ENCODE measurements around the gene CLK1.
A peak's percentile ranks its signal among the peaks of the same experiment; 100 is the strongest.
"Not testable (repeated sequence)": the region's sequence is repeated elsewhere in the genome, so short reads cannot be mapped to it uniquely, and the experiment has no call there.

CLK1 gene

DNA sequence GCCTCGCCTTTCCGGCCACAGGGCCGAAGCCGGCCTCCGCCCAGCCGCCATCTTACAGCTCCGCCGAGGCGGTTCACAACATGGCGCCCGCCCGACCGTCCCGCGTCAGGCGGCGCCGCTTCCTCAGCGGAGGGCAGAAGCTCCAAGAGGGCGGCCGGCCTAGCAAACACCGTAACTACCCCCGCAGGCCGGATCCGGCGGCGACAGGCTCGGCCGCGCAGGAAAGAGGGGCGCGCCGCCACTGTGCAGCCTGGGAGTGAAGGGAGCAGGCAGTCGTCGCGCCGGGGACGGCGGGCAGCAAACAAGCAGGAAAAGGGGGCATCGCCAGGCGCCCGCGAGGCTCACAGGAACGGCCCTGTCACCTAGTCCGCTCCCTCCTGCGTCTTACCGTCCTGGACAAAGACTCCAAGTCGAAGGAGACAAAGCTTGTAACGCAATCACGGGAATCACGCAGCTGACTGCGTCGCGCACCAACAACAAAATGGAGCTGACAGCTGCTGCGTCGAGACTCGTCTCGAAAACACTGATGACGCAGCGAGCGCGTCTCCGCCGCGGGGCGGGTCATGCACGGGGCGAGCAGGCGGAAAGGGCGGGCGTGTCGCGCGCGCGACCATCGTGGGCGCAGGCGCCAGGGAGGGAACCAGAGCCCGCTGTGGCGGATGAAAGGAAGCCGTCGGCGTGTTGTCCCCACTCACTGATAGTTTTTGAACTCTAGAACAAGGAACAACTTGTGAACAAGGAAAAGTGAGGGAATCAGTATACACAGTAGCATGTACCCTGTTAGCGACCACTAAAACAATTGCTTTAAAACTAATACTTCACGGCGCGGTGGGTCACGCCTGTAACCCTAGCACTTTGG, at the start of gene CLK1:
CLK1 (minus strand) TSS at position 483 of the 859 bp plus-strand sequence. CDS start 2,796 bp downstream, outside the sequence.
- DNase-seq (ENCODE audit: low spot score) = peak; percentile 93

- DNase-seq (ENCODE audit: low spot score) = no peak
Measured at GRCh38 chr2:200913654-200914053, 49.2 kb upstream of the CLK1 start.

DNA sequence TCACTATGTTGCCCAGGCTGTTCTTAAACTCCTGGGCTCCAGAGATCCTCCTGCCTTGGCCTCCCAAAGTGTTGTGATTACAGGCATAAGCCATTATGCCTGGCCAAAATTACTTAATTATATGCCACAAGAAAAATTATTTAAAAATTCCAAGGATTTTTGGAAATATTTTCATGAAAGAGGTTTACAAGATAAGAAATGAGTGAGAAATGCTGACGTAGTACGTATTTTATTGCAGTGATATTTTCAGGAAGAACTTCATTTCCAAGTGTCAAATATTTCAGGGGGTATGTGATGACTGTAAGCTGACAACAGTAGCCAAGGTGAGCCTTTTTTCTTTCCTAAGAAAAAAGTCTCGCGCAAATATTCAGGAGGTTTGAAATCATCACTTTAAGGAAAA, 45.5 kb upstream of the CLK1 start:
- DNase-seq (ENCODE audit: low spot score) = no peak

GRCh38 chr2:200905618-200906296, 41.3 kb upstream of the CLK1 start:
- DNase-seq (ENCODE audit: low spot score) = peak; percentile 40

DNA sequence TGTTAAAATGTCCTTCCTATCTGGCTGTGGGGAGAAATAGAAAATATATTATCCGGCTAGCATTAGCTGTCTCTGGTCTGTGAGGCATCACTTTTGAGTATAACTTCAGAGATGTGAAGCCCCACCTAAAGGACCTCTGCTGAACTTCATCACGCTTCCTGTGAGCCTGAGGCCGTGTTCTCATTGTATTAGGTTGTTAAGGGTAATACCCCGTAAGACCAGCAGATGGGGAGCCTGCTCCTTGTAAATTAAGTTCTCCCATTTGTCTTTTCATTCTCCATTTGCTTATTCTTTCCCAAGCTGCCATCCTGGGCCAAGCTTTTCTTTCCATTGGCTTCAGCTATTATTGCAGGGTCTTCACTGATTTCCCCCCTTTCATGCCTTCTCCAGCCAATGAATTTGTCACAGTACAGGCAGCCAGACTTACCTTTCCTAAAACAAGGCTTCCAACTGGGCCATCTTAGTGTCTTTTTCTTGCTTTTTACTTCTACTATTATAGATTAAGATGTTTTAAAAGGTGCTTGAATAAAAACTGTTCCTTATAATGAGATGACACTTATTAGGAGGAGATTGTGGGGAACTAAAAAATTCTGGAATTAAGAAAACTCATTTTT, 37.1 kb upstream of the CLK1 start:
- DNase-seq (ENCODE audit: low spot score) = peak; percentile 89

DNA sequence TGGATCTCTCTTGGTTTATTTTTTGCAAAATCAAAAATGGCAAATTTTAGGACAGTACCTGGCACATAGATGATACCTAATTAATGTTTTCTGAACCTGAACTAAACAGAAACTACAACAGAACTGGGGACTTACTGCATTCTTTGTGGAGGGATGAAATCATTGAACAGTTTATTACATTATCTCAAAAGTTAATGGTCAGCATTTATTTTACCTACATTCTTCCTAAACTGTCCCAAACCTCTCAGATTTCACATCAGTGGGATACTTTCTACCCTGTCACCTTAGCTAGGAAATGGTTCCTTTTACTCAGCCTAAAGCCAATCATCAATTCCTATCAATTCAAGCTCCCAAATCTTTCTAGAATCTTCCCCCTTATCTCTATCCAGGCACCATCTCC, 35.0 kb upstream of the CLK1 start:
- DNase-seq (ENCODE audit: low spot score) = no peak

DNA sequence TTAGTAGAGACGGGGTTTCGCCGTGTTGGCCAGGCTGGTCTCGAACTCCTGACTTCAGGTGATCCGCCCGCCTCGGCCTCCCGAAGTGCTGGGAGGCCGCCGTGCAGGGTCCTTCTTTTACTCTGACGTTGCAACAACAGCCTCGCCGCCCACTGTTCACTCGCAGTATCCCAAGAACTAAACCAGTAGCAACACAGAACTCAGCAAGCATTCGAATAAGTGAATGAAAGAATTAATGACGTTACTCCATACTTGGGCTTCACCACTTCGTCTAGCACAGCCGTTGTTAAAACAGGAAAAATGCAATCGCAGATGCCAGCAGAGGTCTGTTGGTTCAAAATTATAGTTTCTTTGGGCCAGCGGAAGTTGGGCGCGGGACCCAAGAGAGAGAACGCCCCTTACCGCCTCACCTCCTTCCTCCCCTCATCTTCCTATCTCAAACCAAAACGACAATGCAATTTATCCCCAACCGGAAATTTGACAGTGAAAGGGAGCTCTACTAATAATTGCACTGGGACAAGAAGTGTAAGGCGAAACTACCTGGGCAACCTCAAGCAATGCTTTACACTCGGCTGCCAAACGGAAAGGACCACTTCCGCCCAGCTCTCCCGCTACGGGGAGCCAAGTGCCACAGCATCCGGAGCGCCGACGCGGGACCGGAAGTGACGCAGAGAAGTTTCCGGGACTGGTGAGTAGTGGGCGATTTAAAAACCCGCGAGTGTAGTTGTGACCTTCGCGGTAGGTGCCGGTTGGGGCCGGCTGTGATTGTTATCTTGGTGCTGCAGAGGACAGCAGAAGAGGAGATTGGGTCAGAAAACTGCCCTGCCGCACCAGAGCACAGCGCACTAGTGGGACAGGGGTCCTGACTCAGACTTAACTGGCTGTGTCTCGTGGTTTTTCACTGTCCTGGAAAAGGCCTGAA, 24.5 kb upstream of the CLK1 start, which contains the start of the genes NIF3L1 and PPIL3:
NIF3L1 (plus strand) TSS at position 668 of the 922 bp plus-strand sequence. CDS start 2,573 bp downstream, outside the sequence.
PPIL3 (minus strand) TSS at position 374 of the 922 bp plus-strand sequence. CDS start 1,462 bp downstream, outside the sequence.
- DNase-seq (ENCODE audit: low spot score) = peak; percentile 90

DNA sequence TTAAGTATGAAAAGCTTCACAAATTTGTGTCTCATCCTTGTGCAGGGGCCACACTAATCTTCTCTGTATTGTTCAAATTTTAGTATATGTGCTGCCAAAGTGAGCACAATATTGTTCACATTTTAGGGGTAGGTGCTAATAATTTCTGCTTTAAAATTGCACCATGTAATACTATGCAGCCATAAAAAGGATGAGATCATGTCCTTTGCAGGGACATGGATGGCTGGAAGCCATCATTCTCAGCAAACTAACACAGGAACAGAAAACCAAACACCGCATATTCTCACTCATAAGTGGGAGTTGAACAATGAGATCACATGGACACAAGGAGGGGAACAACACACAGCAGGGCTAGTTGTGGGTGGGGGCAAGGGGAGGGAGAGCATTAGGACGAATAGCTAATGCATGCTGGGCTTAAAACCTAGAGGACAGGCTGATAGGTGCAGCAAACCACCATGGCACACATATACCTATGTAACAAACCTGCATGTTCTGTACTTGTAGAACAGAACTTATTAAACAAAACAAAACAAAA, 17.3 kb upstream of the CLK1 start:
- not testable (repeated sequence) for DNase-seq (ENCODE audit: low spot score)

GRCh38 chr2:200878289-200878880, 13.9 kb upstream of the CLK1 start:
- DNase-seq (ENCODE audit: low spot score) = no peak

- DNase-seq (ENCODE audit: low spot score) = no peak
Measured at GRCh38 chr2:200877443-200877842, 13.0 kb upstream of the CLK1 start.

DNA sequence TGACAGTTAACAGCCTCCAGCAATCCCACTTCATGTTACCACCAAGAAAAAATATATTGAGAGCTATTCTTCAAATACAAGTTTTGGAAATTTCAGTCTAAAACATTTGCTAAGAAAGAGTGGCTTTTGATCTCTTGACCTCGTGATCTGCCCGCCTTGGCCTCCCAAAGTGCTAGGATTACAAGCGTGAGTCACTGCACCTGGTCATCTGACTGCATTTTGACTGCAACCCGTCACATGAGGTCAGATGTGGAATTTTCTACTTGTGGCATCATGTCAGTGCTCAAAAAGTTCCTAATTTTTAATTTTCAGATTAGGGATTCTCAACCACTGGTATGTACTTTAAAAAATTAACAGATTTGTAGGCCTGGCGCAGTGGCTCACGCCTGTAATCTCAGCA, 9.1 kb upstream of the CLK1 start:
- no peak for DNase-seq (ENCODE audit: low spot score)

- DNase-seq (ENCODE audit: low spot score) = no peak
Measured at GRCh38 chr2:200871151-200871550, 6.7 kb upstream of the CLK1 start.

GRCh38 chr2:200869014-200869413, 4.6 kb upstream of the CLK1 start:
- DNase-seq (ENCODE audit: low spot score) = no peak

DNA sequence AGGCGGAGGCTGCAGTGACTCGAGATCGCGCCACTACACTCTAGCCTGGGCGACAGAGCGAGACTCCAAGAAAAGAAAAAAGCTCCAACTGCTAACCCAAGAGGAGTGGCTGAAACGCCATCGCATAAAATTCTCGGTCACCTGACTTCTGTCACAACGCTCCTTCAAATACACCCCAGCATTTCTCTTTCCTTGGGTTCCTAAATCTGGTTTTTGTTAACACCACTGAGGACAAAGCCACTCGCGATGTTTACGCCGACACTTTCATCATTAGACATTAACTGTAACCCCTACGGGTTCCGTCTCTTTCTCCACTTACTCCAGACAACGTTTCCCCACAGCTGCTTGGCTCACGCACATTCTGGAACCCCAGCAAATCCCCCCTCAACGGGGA, 679 bp downstream of the CLK1 start:
- no peak for DNase-seq (ENCODE audit: low spot score)

DNA sequence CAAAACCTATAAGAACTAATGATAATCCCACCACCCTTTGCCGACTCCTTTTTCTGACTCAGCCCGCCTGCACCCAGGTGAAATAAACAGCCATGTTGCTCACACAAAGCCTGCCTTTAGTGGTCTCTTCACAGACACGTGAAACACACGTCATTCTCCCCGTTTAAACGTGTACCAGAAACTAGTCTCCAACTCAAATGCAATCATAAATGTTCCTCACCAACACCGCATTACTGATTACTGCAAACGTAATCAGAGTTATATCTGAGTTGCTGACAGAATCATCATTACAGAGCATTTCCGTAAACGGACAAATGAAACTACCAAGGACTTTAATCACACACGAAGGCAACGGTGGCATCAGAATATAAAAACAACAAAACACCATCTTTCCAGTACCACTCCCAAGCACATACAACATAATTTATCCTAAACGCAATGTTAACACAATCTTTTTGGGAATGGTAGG, 1.9 kb downstream of the CLK1 start:
- DNase-seq (ENCODE audit: low spot score) = no peak

DNA sequence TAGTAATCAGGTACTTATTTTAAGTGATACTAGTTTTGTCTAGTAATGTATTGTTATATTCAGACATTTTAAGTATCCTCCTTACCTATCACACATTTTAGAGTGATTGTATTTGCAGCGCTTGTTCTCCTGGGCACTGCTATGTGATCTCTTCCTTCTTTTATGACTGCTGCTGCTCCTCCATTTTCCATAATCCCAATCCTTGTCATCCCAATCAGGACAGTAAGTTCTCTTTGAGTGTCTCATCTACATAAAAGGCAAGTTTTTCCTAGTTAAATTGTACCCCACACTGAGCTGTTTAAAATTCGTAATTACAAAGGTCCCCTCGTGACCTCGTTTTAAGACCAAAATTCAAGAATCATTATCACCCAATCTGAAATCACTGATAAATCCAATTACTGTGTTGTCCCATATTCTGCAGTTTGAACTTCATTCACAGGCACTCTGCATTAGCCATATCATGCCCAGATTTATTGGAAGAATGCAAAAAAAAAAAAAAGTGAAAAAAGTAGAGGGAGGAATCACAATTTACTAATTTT, 2.8 kb downstream of the CLK1 start:
- DNase-seq (ENCODE audit: low spot score) = no peak

DNA sequence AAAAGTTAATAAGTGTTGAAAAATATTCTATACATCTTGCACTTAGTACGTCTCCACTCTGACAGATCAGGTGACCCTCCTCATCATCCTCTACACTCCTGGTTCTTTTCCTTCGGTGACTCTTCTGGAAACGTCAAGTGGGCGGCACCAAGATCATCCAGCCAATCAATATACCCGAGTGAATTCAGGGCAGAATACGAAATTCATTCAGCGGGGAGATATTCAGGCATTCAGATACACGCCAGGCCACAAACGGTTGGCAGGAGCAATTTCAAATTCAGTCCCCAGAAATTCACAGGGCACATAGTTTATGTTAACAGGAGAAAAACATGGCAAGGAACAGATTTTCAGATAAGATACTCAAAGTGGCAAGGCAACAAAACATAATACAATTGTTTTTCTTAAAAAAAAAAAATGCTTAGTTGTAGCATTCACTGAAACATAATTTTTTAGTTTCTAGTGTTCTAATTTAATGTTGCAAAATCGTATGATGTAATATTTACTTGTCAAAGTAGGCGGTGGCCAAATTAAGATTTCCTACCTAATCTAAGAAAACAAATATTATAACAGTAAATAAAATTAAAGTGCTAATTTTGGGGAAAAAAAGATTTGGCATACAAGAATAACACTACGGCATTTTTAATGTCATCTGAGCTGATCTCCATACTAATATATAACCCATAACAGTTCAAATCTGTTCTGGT, 4.2 kb downstream of the CLK1 start:
- no peak for DNase-seq (ENCODE audit: low spot score)

DNA sequence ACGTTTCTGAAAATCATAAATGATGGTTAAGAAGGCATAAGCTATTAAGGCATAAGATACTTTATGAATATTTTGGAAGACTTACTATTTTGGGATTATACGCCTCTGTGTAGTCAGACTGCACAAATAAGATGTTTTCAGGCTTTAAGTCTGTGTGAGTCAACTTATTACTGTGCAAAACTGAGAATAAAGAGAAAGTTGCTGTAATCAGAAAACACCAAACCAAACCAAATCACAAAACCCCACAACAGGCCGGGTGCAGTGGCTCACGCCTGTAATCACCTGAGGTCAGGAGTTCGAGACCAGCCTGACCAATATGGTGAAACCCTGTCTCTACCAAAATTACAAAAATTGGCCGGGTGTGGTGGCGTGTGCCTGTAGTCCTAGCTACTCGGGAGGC, 7.7 kb downstream of the CLK1 start:
- DNase-seq (ENCODE audit: low spot score) = no peak

- no peak for DNase-seq (ENCODE audit: low spot score)
Measured at GRCh38 chr2:200852605-200853004, 11.9 kb downstream of the CLK1 start.
